Fibroblast of the aortic adventitia (primary cell): ENCODE results near the gene STKLD1. TPM values are rescaled to one million over a fixed set of nuclear protein-coding genes. Genes with fewer than 3 reads are reported as not detected.

Experiments
- DNase-seq: peaks from one replicate; pipeline ENCODE4 v3.0.0-alpha.2; 2010; ENCODE audit warnings: low read depth
- H3K4me3 ChIP-seq: 2 replicates; pipeline ENCODE4 v1.5.1; 2011; ENCODE audit warnings: low read depth, mild to moderate bottlenecking, control low read depth, low read length, moderate library complexity
- total RNA-seq: library from RNA; depleted of rRNA; stranded (reverse); fragments of >200 nt; gene quantifications from 2 replicates; pipeline ENCODE4 v1.2.3, GENCODE V29; 2012; ENCODE audit warnings: low replicate concordance
- TF ChIP-seq, protein P1 (sequence below): IDR thresholded peaks from 2 replicates; pipeline ENCODE4 v1.5.1; 2011; ENCODE audit warnings: mild to moderate bottlenecking, low read length, control low read depth, inconsistent platforms; ENCODE audit not compliant: insufficient read depth

The STKLD1 gene
- total RNA-seq, 1 donor: 1.3 TPM

DNA sequence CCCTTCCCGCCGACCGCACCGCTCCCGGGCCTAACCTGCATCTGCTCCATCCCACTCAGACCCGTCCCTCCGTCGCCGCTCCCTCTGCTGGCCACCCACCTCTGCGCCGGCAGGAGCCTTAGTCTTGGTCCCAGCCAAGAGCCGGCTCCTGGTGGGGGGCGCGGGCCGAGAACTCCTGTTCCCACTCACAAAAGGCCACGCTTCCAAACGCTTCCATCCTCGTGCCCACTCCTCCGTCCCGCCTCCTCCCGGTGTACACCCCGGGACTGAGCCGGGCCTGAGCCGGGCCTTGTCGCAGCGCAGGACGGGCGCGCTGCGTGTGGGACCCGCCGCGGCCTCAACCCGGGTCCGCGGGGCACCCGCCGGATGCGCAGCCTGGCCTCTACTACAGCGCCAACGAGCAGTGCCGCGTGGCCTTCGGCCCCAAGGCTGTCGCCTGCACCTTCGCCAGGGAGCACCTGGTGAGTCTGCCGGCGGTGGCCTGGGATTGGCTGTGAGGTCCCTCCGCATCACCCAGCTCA, 53.5 kb downstream of the STKLD1 start:
- TF ChIP-seq, protein P1, sequence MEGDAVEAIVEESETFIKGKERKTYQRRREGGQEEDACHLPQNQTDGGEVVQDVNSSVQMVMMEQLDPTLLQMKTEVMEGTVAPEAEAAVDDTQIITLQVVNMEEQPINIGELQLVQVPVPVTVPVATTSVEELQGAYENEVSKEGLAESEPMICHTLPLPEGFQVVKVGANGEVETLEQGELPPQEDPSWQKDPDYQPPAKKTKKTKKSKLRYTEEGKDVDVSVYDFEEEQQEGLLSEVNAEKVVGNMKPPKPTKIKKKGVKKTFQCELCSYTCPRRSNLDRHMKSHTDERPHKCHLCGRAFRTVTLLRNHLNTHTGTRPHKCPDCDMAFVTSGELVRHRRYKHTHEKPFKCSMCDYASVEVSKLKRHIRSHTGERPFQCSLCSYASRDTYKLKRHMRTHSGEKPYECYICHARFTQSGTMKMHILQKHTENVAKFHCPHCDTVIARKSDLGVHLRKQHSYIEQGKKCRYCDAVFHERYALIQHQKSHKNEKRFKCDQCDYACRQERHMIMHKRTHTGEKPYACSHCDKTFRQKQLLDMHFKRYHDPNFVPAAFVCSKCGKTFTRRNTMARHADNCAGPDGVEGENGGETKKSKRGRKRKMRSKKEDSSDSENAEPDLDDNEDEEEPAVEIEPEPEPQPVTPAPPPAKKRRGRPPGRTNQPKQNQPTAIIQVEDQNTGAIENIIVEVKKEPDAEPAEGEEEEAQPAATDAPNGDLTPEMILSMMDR: peak; percentile 29
- no peak overlapping the region for H3K4me3 ChIP-seq
- DNase-seq: no peak

DNA sequence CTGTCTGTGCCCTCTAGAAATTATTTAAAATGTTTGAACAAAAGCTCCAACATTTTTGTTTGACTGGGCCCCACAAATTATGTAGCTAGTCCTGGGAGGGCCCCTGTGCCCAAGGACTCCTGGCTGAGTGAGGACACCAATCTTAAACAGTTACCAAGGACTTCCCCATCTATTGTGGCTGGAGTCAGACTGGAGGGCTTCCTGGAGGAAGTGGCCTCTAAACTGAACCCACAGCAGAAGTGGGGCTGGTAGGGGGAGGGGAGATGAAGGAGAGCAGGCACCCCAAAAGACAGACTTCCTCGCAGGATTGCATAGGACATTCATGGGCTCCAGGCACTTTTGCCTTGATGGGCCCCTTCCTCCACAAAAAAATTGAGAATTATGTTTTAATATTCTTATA, 54.1 kb downstream of the STKLD1 start:
- no peak overlapping the region for H3K4me3 ChIP-seq
- DNase-seq: no peak
- TF ChIP-seq, protein P1: no peak

DNA sequence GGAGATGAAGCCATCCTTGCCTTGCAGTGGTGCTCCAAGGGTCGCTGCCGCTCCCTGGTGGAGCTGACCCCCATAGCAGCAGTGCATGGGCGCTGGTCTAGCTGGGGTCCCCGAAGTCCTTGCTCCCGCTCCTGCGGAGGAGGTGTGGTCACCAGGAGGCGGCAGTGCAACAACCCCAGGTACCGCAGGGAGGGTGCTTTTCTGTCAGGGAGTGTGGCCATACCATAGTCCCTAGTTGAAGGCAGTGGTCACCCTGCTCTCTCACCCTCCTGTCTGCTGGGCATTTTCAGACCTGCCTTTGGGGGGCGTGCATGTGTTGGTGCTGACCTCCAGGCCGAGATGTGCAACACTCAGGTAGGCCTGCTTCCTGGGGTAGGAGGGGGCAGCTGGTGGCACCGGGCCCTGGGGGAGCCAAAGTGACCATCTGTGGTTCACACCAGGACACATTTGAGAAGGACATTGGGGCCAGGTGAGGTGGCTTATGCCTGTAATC, 57.2 kb downstream of the STKLD1 start:
- no peak overlapping the region for H3K4me3 ChIP-seq
- DNase-seq: no peak
- TF ChIP-seq, protein P1: no peak

DNA sequence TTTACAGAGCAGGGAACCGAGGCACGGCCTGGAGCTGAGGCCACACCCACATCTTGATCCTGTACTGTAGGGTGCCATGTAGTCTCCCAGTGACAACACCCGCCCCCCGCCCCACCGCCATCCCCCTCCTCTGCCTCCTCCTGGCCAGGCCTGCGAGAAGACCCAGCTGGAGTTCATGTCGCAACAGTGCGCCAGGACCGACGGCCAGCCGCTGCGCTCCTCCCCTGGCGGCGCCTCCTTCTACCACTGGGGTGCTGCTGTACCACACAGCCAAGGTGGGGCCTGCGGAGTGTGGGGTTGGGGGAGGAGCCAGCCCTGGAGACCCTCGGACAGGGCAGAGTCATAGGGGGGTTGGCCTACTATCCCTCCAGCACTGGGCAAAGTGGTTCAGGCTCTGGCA, 60.5 kb downstream of the STKLD1 start:
- no peak for DNase-seq
- TF ChIP-seq, protein P1: no peak
- no peak overlapping the region for H3K4me3 ChIP-seq

DNA sequence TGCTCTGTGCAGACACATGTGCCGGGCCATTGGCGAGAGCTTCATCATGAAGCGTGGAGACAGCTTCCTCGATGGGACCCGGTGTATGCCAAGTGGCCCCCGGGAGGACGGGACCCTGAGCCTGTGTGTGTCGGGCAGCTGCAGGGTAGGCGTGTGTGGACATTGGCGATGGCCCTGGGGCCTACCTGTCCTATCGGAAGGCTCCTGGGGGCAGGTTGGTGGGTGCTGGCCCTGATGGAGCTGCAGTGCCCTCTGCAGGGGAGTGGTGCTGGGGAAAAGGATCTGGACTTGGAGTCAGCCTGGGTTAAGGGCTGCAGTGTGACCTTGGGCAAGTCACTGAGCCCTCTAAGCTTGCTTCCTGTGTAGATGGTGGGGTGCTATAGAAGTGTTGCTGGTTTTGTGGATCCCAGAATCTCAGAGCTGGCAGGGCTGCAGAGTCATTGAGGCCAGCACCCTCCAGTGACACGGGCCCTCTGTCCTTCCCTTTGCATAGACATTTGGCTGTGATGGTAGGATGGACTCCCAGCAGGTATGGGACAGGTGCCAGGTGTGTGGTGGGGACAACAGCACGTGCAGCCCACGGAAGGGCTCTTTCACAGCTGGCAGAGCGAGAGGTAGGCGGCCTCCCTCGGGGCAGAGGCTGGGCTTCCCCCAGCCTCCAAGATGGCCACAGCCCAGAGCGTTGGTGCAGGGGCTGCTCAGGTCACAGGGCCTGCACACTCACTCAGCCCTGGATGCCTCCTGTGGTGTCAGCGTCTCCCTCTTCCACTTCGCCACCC, 61.8 kb downstream of the STKLD1 start:
- H3K4me3 ChIP-seq: no peak overlapping the region
- TF ChIP-seq, protein P1: peak; percentile 20
- DNase-seq: no peak

DNA sequence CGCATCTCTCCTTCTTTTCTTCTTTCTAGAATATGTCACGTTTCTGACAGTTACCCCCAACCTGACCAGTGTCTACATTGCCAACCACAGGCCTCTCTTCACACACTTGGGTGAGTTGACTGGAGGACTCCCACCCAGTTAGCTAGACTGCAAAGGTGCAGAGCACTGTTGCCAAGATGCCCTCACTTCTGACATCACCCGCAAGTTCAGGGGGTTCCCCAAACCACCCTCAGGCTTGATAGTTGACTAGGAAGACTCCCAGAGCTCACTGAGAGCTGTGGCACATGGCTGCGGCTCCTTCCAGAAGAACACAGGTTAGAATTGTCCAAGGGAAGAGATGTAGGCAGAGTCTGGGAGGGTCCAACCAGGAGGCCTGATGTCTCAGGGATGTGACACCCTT, 63.2 kb downstream of the STKLD1 start:
- no peak for DNase-seq
- TF ChIP-seq, protein P1: no peak

More for the DNA sequence above, 63.2 kb downstream of the STKLD1 start:
- H3K4me3 ChIP-seq: no peak overlapping the region
